A172 (cell line): ENCODE data around the gene IGF1R. TPM values are rescaled to one million over a fixed set of nuclear protein-coding genes. Genes with fewer than 3 reads are reported as not detected.

Experiments used
- DNase-seq: peaks from one replicate; pipeline ENCODE4 v3.0.0-alpha.2; 2015; ENCODE audit warnings: low spot score
- total RNA-seq: library from RNA; depleted of rRNA; stranded (reverse); fragments of >200 nt; shearing (Covaris generic); gene quantifications from 2 replicates; pipeline ENCODE4 v1.2.3, GENCODE V29; 2014

IGF1R gene
- total RNA-seq, 1 experiment from 2014 or later, result 6.1 TPM

DNA sequence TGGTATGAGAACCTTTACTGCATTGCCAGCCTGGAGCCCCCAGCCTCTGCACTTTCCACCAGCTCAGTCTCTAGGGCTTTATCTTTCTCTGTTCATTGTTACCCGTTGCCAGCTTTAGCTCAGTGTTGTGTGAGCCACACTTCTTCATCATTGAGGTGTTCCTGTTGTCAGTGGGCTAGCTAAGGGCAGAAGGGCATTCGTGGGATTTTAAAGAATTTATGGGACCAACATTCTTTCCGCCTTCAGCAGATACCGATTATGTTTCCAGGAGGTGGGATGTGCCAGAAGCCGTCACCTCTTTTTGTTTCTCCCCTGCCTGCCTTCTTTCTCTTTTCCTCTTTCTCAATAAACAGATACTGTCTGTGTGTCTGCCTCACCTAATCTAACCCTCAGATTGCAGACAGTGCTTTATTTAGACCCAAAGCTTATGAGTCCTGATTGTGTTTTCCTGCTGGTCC lies 294.7 kb downstream of the IGF1R start:
- no peak for DNase-seq

DNA sequence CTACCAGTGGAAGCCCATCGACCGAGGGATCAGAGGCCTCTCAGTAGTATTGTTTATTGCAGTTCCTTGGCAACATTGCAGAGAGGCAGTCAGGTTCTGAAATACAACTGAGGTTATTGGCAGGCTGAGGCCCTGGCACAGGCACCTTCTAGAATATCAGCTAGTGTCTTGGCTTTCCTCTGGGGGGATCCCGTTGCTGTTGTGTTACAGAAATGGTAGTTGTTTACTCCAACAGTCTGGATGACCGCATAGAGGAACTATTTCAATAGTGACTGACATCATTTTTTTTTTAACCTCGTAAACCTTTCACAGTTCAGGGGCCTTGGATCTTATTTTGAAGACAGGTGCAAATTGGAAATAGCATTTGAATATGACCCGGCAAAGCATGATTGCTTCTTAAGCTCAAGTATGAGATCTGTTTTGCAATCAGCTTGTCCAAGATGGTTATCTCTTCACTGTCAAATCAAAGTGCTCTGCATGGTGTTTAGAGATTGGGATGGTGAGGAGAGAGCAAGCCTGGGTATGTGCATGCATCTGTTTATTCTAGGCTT lies 295.3 kb downstream of the IGF1R start:
- no peak for DNase-seq

DNA sequence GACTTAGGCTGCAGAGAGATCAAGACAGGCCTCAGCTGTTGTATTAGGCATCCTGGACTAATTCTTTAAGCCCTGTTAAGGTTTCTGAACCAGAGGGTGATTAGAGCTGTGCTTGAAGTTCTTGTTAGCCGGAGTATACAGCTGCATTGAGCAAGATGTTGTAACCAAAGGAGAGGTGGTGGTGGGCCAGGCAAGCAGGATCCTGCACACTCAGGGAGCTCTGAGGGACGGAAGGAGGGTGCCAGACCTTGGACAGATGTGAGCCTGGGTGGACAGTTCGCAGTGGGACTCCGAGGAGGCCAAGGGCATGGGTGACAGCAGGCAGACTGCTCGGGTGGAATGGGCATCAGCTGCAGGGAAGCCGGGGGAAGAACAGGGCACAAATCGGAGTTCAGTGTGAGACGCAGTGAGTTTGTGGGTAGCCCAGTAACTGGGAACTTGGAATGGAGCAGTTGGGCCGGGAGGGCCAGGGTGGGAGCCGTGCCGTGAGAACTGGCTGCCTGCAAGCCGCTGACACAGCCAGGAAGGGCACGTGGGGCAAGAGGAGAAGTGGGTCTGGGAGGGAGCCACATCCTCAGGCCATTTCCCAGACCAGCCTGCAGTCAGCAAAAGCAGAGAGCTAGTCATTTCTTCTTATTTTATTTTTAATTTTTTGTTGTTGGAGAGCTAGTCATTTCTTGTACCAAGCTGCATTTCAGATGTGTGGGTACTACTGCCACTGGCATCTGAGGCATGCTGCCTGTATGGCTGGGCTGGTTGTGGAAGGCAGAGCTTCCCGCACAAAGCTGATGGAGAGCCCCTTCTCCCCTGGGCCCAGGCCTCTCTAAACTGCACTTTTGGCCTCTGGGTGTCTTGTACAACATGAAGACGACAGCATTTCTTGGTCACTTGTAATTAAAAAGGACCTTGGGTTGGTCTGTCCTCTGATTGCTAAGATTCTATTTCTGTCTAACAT lies 298.2 kb downstream of the IGF1R start:
- no peak for DNase-seq

DNA sequence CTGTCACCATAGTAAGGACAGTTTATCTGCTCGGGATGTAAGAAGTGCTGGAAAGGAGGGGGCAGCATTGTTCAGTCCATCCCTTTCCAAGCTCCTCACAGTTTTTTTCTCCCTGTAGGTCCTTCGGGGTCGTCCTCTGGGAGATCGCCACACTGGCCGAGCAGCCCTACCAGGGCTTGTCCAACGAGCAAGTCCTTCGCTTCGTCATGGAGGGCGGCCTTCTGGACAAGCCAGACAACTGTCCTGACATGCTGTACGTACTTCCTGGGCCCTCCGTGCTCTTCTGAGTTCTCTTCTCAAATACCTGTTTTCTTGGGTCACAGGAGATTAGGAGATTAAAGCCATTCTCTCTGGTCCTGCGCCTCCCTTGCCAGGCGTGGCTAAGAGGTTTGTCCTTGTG lies 300.1 kb downstream of the IGF1R start:
- DNase-seq, result no peak

DNA sequence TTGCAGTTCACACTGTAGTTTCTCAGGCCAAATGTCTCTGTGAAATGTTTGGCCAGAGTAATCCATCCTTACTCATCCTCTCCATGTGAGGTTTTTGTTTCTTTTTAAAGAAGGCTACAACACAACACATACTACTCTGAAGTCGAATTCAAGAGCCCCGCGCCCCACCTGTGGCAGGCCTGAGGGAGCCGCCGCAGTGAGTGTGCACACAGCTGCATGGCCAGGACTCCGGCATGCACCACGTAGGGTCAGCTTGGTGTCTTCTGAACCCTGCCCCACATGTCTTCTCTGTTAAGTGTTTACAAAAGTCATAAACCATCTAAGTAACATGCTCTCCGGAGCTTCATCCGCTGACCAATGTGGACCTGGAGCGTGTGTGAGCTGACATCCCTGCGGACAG lies 300.6 kb downstream of the IGF1R start:
- DNase-seq, result no peak

DNA sequence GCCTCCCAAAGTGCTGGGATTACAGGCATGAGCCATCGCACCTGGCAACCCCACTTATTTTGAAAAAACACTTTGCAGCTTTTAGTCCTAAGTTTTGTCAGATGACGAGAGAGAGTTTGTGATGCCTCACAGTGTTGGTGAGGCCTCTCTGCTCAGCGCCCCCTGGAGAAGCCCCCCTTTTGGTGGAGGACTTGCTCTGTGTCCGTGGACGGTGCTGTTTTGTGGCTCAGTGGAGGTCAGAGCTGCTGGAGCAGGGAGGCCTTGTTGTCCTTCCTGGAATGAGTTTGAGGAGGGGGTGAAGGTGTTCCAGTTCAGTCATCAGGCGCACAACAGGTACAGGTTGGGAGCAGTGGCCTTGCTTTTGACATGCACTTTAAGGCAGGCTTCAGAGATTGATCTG lies 301.3 kb downstream of the IGF1R start:
- no peak for DNase-seq

DNA sequence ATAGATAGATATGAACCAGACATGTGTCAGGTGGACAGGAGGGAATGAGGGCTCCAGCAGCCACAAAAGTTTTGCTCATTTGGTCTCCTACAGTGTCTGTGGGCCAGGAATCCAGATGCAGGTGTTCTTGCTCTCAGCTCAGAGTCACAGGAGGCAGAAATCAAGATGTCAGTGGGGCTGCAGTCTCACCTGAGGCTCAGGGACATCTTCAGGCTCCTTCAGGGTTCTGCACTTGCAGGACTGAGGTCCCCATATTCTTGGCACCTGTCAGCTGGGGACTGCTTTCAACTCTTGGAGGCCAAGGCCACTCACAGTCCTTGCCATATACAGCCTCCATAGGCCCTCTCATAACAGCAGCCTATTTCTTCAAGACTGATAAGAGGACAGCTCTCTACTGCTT lies 301.9 kb downstream of the IGF1R start:
- DNase-seq, result no peak

DNA sequence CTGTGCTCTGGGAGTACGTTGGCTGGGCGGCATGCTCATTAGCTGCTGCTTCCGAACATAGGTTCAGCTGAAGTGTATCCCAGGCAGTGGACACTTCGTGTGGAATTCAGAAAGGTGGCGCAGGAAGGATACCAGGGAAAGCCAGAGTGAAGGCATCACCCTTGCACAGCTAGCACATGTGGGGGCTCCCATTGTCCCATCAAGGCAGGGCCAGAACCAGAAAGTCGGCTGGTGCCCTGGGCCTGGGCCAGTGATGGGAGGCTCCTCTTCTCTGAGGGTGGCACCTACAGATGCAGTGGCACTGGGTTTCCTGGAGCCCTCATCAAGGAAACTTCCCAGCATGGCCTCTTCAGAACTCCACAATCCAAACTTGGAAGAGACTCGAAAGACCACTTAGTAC lies 302.7 kb downstream of the IGF1R start:
- no peak for DNase-seq

DNA sequence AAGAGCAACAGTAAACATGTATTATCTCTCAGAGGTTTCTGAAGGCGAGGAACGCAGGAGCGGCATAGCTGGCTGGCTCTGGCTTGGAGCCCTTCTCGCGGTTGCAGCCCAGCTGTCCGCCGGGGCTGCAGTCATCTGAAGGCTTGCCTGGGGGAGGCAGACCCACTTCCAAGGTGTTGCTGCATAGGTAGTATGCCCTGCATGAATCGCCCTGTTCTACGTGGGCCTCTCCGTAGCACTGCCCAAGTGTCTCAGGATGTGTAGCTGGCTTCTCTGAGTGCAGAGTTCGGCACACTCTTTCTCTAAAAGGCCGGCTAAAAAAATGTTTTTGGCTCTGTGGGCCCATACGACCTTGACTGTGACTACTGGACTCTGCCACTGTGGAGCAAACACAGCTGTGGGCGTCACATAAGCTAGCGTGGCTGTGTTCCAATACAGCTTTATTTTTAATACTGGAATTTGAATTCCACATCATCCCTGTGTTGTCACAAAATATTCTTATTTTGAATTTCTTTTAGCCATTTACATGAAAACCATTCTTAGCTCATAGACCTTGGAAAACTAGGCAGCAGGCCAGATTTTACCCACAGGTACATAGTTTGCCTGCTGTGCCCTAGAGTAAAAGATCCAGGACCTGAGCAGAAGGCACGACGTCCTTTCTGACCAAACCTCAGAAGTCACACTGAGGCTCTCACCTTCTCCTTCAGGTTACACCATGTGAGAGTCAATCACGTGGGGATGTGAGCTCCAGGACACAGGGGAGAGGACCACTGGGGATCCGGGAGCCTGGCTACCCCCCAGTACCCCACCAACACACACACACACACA lies 303.4 kb downstream of the IGF1R start:
- DNase-seq, result no peak

DNA sequence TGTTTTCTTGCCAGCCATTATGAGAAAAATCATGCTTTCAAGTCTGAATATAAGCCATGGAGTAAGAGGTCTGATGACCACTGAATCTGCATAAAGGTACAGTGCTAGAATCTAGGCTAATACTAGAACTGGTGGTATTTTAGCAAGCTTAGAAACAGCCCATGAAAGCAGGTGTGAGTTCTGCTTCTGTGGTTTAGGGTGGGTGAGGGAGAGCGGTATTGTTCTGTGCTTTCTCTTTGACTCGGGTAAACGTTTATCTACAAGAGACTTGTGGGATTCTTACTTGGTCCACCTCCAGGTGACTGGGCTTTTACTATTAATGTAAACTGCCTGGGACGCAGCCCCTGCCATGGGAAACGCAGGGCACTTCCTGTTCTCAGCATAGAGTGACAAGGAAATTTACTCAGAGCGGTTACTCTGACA lies 304.1 kb downstream of the IGF1R start:
- DNase-seq, result no peak

DNA sequence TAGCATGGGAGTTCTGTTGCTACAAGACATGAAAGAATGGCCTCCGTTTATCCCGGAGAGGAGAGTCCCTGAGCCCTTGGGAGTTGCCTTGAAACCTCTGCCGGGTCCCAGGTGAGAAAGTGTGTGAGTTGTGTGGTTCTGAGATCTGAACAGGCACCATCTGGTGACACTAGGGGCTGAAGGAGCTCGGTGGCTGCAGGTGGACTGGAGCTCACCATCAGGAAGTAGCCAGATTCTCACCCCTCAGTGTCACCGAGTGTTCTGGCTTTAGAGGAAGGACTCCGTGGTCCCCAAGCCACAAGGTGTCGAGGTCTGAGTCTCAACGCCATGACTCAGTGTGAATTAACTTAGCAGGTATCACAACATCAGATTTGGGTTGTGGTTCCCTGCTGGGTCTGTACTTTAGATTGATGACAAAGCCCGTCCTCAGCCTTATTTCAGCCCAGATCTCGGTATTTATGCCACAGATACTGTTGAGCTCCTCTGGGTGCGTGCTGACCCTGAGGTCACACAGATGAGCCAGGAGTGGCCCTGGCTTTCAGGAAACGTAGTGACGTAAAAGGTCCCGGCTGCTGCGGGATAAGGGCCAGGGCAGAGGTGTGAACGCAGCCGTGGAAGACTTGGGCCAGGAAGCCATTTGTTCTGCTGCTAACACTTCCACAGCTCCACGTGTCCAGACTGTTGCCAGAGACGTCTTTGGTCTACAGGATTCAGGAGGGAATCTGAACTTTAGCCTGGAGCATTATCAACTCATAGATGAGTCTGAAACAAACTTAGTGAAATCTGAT lies 304.9 kb downstream of the IGF1R start:
- no peak for DNase-seq

DNA sequence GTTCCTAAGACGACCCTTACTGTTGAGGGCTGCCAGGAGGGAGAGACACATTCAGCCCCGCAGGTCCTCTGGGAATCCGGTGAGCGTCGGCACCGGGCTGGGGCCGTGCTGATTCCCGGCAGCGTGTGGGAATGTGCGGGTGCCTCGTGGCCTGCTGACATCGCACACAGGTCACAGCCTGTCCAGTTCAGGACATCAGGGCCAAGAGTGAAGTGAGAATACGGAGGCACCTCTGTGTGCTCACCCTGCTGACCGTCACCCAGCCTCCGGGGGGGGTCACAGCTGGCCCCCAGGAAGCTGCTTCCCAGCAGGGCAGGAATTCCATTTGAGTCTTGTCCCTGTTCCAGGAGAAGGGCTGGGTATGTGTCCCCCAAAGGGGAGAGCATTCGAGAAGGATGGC lies 305.6 kb downstream of the IGF1R start:
- DNase-seq, result no peak

DNA sequence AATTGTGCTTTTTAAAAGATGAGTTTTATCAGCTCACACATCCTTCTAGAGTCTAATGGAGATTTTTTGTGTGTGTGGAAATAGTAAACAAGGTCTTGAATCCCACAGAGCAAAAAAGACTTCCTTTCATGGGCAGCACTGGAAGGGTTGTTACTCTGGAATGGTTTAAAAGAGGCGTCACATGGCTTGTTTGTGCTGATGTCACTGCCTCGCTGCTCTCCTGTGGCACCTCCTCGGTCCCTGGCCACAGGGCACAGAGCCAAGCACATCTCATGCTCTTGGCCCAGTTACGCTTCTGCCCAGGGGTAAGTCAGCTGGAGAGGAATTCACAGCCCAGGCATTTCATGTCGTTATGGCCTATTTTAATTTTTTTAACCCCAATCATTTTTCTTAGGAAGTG lies 306.1 kb downstream of the IGF1R start:
- peak; percentile 70 for DNase-seq

DNA sequence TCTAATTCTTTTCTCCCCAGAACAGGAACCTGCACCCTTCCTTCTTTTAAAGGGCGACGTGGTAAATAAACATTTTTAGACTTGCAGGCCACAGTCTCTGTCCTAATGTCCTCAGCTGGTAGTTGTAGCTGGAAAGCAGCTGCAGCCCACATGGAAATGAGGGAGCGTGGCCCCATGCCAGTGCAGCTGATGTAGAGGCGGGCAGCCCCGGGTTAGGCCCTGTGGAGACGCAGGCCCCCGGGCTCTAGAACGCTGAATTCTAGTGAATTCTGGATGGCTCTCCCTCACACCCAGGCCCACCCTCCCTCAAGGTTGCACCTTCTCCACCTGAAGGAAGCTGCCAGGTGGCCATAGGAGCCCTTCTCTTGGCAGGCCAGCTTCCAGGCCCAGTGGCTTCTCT lies 307.0 kb downstream of the IGF1R start:
- DNase-seq, result no peak

DNA sequence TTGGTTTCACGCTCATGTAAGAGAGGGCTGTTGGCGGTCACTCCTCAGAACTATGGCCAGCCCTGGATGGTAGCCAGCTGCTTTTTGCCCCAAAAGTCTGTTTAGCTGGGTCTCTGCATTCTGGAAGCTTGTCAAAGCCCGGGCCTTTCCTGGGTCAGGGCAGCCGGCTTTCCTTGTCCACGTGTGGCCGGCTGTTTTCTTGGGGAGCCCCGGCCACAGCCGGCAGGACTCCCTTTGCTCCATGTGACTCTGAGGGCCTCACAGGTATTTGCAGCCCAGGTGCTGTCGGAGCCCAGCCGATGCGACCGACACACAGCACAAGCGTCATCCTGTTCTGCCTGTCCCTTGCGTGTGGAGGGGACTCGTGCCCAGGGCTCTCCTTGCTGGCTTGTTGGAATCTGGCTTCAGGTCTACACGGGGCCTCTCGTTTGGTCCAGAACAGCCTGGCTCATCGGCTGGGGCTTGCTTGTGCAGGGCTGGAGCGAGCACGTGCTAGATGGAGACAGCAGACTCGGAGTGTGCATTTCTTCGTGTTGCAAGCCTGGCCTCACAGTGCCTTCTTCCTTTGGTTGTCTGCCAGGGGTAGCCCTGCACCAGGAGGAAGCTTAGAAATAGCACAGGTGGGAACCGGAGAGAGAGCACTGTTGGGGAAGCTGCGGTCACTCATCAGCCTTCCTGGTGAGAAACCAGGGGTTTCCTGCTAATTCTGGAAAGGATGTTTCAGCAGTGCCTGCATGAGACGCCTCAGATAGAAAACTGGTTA lies 307.8 kb downstream of the IGF1R start:
- no peak for DNase-seq

DNA sequence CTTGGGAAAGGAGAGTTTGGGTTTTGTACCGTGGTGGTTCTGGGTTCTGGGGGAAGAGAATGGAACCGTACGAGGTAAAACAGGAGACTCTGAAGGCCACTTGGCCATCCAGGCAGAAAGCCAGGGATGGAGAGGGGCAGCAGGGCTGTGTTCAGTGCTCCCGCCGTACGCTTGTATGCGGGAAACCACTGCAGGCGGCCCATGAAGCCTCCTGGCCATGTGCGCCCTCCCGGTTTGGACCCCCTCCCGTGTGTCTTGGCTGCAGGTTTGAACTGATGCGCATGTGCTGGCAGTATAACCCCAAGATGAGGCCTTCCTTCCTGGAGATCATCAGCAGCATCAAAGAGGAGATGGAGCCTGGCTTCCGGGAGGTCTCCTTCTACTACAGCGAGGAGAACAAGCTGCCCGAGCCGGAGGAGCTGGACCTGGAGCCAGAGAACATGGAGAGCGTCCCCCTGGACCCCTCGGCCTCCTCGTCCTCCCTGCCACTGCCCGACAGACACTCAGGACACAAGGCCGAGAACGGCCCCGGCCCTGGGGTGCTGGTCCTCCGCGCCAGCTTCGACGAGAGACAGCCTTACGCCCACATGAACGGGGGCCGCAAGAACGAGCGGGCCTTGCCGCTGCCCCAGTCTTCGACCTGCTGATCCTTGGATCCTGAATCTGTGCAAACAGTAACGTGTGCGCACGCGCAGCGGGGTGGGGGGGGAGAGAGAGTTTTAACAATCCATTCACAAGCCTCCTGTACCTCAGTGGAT lies 308.6 kb downstream of the IGF1R start:
- DNase-seq, result no peak

DNA sequence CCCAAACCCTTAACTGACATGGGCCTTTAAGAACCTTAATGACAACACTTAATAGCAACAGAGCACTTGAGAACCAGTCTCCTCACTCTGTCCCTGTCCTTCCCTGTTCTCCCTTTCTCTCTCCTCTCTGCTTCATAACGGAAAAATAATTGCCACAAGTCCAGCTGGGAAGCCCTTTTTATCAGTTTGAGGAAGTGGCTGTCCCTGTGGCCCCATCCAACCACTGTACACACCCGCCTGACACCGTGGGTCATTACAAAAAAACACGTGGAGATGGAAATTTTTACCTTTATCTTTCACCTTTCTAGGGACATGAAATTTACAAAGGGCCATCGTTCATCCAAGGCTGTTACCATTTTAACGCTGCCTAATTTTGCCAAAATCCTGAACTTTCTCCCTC lies 309.3 kb downstream of the IGF1R start:
- DNase-seq, result no peak

DNA sequence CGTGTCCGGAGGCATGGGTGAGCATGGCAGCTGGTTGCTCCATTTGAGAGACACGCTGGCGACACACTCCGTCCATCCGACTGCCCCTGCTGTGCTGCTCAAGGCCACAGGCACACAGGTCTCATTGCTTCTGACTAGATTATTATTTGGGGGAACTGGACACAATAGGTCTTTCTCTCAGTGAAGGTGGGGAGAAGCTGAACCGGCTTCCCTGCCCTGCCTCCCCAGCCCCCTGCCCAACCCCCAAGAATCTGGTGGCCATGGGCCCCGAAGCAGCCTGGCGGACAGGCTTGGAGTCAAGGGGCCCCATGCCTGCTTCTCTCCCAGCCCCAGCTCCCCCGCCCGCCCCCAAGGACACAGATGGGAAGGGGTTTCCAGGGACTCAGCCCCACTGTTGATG lies 309.7 kb downstream of the IGF1R start:
- DNase-seq, result no peak

DNA sequence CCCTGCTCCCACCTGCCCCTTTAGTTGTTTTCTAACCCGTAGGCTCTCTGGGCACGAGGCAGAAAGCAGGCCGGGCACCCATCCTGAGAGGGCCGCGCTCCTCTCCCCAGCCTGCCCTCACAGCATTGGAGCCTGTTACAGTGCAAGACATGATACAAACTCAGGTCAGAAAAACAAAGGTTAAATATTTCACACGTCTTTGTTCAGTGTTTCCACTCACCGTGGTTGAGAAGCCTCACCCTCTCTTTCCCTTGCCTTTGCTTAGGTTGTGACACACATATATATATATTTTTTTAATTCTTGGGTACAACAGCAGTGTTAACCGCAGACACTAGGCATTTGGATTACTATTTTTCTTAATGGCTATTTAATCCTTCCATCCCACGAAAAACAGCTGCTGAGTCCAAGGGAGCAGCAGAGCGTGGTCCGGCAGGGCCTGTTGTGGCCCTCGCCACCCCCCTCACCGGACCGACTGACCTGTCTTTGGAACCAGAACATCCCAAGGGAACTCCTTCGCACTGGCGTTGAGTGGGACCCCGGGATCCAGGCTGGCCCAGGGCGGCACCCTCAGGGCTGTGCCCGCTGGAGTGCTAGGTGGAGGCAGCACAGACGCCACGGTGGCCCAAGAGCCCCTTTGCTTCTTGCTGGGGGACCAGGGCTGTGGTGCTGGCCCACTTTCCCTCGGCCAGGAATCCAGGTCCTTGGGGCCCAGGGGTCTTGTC lies 310.7 kb downstream of the IGF1R start:
- no peak for DNase-seq

DNA sequence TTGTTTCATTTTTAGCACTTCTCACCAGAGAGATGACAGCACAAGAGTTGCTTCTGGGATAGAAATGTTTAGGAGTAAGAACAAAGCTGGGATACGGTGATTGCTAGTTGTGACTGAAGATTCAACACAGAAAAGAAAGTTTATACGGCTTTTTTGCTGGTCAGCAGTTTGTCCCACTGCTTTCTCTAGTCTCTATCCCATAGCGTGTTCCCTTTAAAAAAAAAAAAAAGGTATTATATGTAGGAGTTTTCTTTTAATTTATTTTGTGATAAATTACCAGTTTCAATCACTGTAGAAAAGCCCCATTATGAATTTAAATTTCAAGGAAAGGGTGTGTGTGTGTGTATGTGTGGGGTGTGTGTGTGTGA lies 311.3 kb downstream of the IGF1R start:
- DNase-seq, result no peak
